Activated T-helper 1 cell treated with Interleukin-2 at 50 U/mL for 16 hours (primary cell): ENCODE measurements around the gene TRIM56.

ENCODE experiments used
- DNase-seq: peaks from one replicate; pipeline ENCODE4 v3.0.0-alpha.2; 2020; ENCODE audit warnings: low read depth

The TRIM56 gene

GRCh38 chr7:101133621-101134398 is 48.5 kb downstream of the TRIM56 start:
- no peak for DNase-seq

- DNase-seq, result no peak
Observed at GRCh38 chr7:101134399-101134980, 49.2 kb downstream of the TRIM56 start.

- DNase-seq, result no peak
Observed at GRCh38 chr7:101137651-101138212, 52.5 kb downstream of the TRIM56 start.

GRCh38 chr7:101138213-101138870 is 53.1 kb downstream of the TRIM56 start:
- peak; percentile 72 for DNase-seq

- no peak for DNase-seq
Observed at GRCh38 chr7:101140339-101140699, 55.0 kb downstream of the TRIM56 start.

GRCh38 chr7:101140746-101141382 is 55.6 kb downstream of the TRIM56 start:
- no peak for DNase-seq
